Measurements from ENCODE around the gene EFCAB9.

Gene EFCAB9

GRCh38 chr5:172245046-172245445 lies 51.1 kb downstream of the EFCAB9 start:
- no peaks in the 10 kb centered on the region for H3K4me1 ChIP-seq (ENCODE audit: control extremely low read depth in 1 of 4, control insufficient read depth in 4 of 4, insufficient read depth in 4 of 4, low read length in 3 of 4)
- H3K27me3 ChIP-seq (replicated peaks in 2 of 5; ENCODE audit: control insufficient read depth in 4 of 5, insufficient read depth in 5 of 5, low read length in 4 of 5): no peaks in the 10 kb centered on the region
- ChIA-PET POLR2A (no interaction called here), CTCF (no interaction called here)
- 100% methylated on average over 1 of the region's 2 CpGs for WGBS (ENCODE audit: insufficient coverage)
- H3K27ac ChIP-seq (ENCODE audit: insufficient read depth in 1 of 2, low read depth in 1 of 2, low read length in 2 of 2, poor library complexity in 1 of 2, severe bottlenecking in 2 of 2): no peak overlapping the region
- no peak for DNase-seq
- H3K4me3 ChIP-seq (ENCODE audit: control insufficient read depth in 1 of 7, extremely low read depth in 1 of 7, insufficient read depth in 4 of 7, low read depth in 2 of 7, low read length in 6 of 7): no peak overlapping the region
- peaks cover 0 to 6% (median 1%) of the 10 kb centered on the region in 4 experiments for H3K36me3 ChIP-seq (ENCODE audit: control insufficient read depth in 4 of 4, insufficient read depth in 4 of 4, low read length in 3 of 4)
- peaks cover 0 to 6% (median under 1%) of the 10 kb centered on the region in 5 experiments for H3K9me3 ChIP-seq (ENCODE audit: control extremely low read depth in 1 of 5, control insufficient read depth in 4 of 5, insufficient read depth in 2 of 5, low read depth in 1 of 5, low read length in 4 of 5)

- Histone ChIP-seq H3K27ac (ENCODE audit: insufficient read depth in 1 of 2, low read depth in 1 of 2, low read length in 2 of 2, poor library complexity in 1 of 2, severe bottlenecking in 2 of 2) (no peak overlapping the region), H3K27me3 (replicated peaks in 2 of 5; ENCODE audit: control insufficient read depth in 4 of 5, insufficient read depth in 5 of 5, low read length in 4 of 5) (no peaks in the 10 kb centered on the region), H3K4me3 (ENCODE audit: control insufficient read depth in 1 of 7, extremely low read depth in 1 of 7, insufficient read depth in 4 of 7, low read depth in 2 of 7, low read length in 6 of 7) (no peak overlapping the region), H3K9me3 (ENCODE audit: control extremely low read depth in 1 of 5, control insufficient read depth in 4 of 5, insufficient read depth in 2 of 5, low read depth in 1 of 5, low read length in 4 of 5) (peaks cover 0 to 10% (median 3%) of the 10 kb centered on the region in 5 experiments), H3K36me3 (ENCODE audit: control insufficient read depth in 4 of 4, insufficient read depth in 4 of 4, low read length in 3 of 4) (peaks cover 0 to 7% (median 5%) of the 10 kb centered on the region in 4 experiments), H3K4me1 (ENCODE audit: control extremely low read depth in 1 of 4, control insufficient read depth in 4 of 4, insufficient read depth in 4 of 4, low read length in 3 of 4) (no peaks in the 10 kb centered on the region)
- 100% methylated on average over 1 of the region's 1 CpG for WGBS (ENCODE audit: insufficient coverage)
- CTCF ChIA-PET: no interaction called here
- no peak for DNase-seq
- POLR2A ChIA-PET: no interaction called here
Measured at GRCh38 chr5:172245703-172246125, 51.7 kb downstream of the EFCAB9 start.

GRCh38 chr5:172248637-172249036 lies 54.7 kb downstream of the EFCAB9 start:
- no peak for DNase-seq
- no CpG with 5 or more reads among the region's 2 CpGs for WGBS (ENCODE audit: insufficient coverage)
- POLR2A ChIA-PET: no interaction called here
- Histone ChIP-seq H3K27me3 (replicated peaks in 2 of 5; ENCODE audit: control insufficient read depth in 4 of 5, insufficient read depth in 5 of 5, low read length in 4 of 5) (no peaks in the 10 kb centered on the region), H3K4me1 (ENCODE audit: control extremely low read depth in 1 of 4, control insufficient read depth in 4 of 4, insufficient read depth in 4 of 4, low read length in 3 of 4) (no peaks in the 10 kb centered on the region), H3K4me3 (ENCODE audit: control insufficient read depth in 1 of 7, extremely low read depth in 1 of 7, insufficient read depth in 4 of 7, low read depth in 2 of 7, low read length in 6 of 7) (no peak overlapping the region), H3K36me3 (ENCODE audit: control insufficient read depth in 4 of 4, insufficient read depth in 4 of 4, low read length in 3 of 4) (peaks cover 2 to 10% (median 6%) of the 10 kb centered on the region in 4 experiments), H3K27ac (ENCODE audit: insufficient read depth in 1 of 2, low read depth in 1 of 2, low read length in 2 of 2, poor library complexity in 1 of 2, severe bottlenecking in 2 of 2) (no peak overlapping the region), H3K9me3 (ENCODE audit: control extremely low read depth in 1 of 5, control insufficient read depth in 4 of 5, insufficient read depth in 2 of 5, low read depth in 1 of 5, low read length in 4 of 5) (peaks cover 4 to 32% (median 9%) of the 10 kb centered on the region in 5 experiments)
- CTCF ChIA-PET: no interaction called here

DNA sequence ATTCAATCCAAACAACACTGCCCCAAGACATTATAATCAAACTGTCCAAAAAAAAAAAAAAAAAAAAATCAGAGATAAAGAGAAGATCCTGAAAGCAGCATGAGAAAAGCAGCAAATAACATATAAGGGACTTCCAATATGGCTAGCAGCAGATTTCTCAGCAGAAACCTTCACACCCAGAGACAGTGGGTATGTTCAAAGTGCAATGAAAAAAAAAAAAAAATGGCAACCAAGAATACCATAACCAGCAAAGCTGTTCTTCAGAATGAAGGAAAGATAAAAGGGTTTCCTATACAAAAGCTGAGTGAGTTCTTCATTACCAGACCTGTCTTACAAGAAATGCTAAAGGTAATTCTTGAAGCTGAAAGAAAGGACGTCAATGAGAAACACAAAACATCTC lies 57.4 kb downstream of the EFCAB9 start:
- H3K27ac ChIP-seq (ENCODE audit: insufficient read depth in 1 of 2, low read depth in 1 of 2, low read length in 2 of 2, poor library complexity in 1 of 2, severe bottlenecking in 2 of 2): no peak overlapping the region
- peaks cover 2 to 21% (median 14%) of the 10 kb centered on the region in 4 experiments for H3K36me3 ChIP-seq (ENCODE audit: control insufficient read depth in 4 of 4, insufficient read depth in 4 of 4, low read length in 3 of 4)
- no peak overlapping the region for H3K4me3 ChIP-seq (ENCODE audit: control insufficient read depth in 1 of 7, extremely low read depth in 1 of 7, insufficient read depth in 4 of 7, low read depth in 2 of 7, low read length in 6 of 7)
- no peaks in the 10 kb centered on the region for H3K4me1 ChIP-seq (ENCODE audit: control extremely low read depth in 1 of 4, control insufficient read depth in 4 of 4, insufficient read depth in 4 of 4, low read length in 3 of 4)
- POLR2A ChIA-PET: interaction anchor here (0.6 kb wide), 1 partner anchor 136 kb away, joined by 6 read pairs; no protein-coding TSS in a partner anchor
- H3K27me3 ChIP-seq (replicated peaks in 2 of 5; ENCODE audit: control insufficient read depth in 4 of 5, insufficient read depth in 5 of 5, low read length in 4 of 5): no peaks in the 10 kb centered on the region
- no CpG with 5 or more reads among the region's 1 CpG for WGBS (ENCODE audit: insufficient coverage)
- CTCF ChIA-PET: no interaction called here
- peaks cover 4 to 40% (median 15%) of the 10 kb centered on the region in 5 experiments for H3K9me3 ChIP-seq (ENCODE audit: control extremely low read depth in 1 of 5, control insufficient read depth in 4 of 5, insufficient read depth in 2 of 5, low read depth in 1 of 5, low read length in 4 of 5)
- DNase-seq: peak in 2 of 3 donors; percentile 21 to 26

- Histone ChIP-seq H3K36me3 (ENCODE audit: control insufficient read depth in 4 of 4, insufficient read depth in 4 of 4, low read length in 3 of 4) (peaks cover 2 to 26% (median 14%) of the 10 kb centered on the region in 4 experiments), H3K27ac (ENCODE audit: insufficient read depth in 1 of 2, low read depth in 1 of 2, low read length in 2 of 2, poor library complexity in 1 of 2, severe bottlenecking in 2 of 2) (no peak overlapping the region), H3K4me1 (ENCODE audit: control extremely low read depth in 1 of 4, control insufficient read depth in 4 of 4, insufficient read depth in 4 of 4, low read length in 3 of 4) (no peaks in the 10 kb centered on the region), H3K4me3 (ENCODE audit: control insufficient read depth in 1 of 7, extremely low read depth in 1 of 7, insufficient read depth in 4 of 7, low read depth in 2 of 7, low read length in 6 of 7) (no peak overlapping the region), H3K9me3 (ENCODE audit: control extremely low read depth in 1 of 5, control insufficient read depth in 4 of 5, insufficient read depth in 2 of 5, low read depth in 1 of 5, low read length in 4 of 5) (peaks cover 4 to 41% (median 15%) of the 10 kb centered on the region in 5 experiments), H3K27me3 (replicated peaks in 2 of 5; ENCODE audit: control insufficient read depth in 4 of 5, insufficient read depth in 5 of 5, low read length in 4 of 5) (no peaks in the 10 kb centered on the region)
- ChIA-PET POLR2A (no interaction called here), CTCF (no interaction called here)
- WGBS (ENCODE audit: insufficient coverage): no CpG with 5 or more reads among the region's 2 CpGs
- no peak for DNase-seq
Measured at GRCh38 chr5:172252501-172252900, 58.5 kb downstream of the EFCAB9 start.
